ENCODE measurements around the gene DRGX.

- no peak for TF ChIP-seq ZFX (IDR thresholded peaks at IDR 0.05; ENCODE audit: borderline replicate concordance)
- TF ChIP-seq CTCF (IDR thresholded peaks at IDR 0.05): no peak
Observed at GRCh38 chr10:49330127-49330665, 65.7 kb downstream of the DRGX start.
